PC-9 (cell line): ENCODE results near the gene CMBL. TPM values are rescaled to one million over a fixed set of nuclear protein-coding genes. Genes with fewer than 3 reads are reported as not detected.

Experiments used
- BruUV-seq: library from RNA; stranded (reverse); fragments of 400-500 nt; replicated peaks from 2 replicates; lab custom pipeline; 2021; lab: Mats Ljungman, UMichigan
- CTCF ChIA-PET: fragments of 300-600 bp; sonication (Branson Sonifier 250); formaldehyde crosslinking; loops from one replicate; lab custom pipeline; 2022; ENCODE audit warnings: antibody characterized with exemption; lab: Charles Lee
- POLR2A ChIA-PET: fragments of 300-600 bp; sonication (Branson Sonifier 250); formaldehyde crosslinking; loops from one replicate; lab custom pipeline; 2022; ENCODE audit warnings: antibody characterized with exemption; ENCODE audit not compliant: unreplicated experiment; lab: Charles Lee
- DNase-seq, 2 experiments: peaks; one replicate each; pipeline versions ENCODE4 v3.0.0 to v3.0.0-alpha.2; 2015 to 2022; ENCODE audit warnings: mixed read lengths in 1 of 2
- H2AFZ ChIP-seq: fragments of 200-600 bp; sonication (generic); 2 replicates; pipeline ENCODE4 v1.8.1; 2017; ENCODE audit warnings: antibody characterized with exemption
- H3F3A ChIP-seq: fragments of 200-600 bp; sonication (generic); 2 replicates; pipeline ENCODE4 v1.8.1; 2017; ENCODE audit warnings: antibody characterized with exemption, mild to moderate bottlenecking, low read depth; ENCODE audit not compliant: insufficient read depth
- H3K27ac ChIP-seq: fragments of 200-600 bp; sonication (generic); 2 replicates; pipeline ENCODE4 v1.6.1; 2016; ENCODE audit warnings: mixed run types
- H3K27me3 ChIP-seq: fragments of 200-600 bp; sonication (generic); 2 replicates; pipeline ENCODE4 v1.6.1; 2016; ENCODE audit warnings: low read depth, mixed run types; ENCODE audit not compliant: insufficient read depth
- H3K36me3 ChIP-seq: fragments of 200-600 bp; sonication (generic); 2 replicates; pipeline ENCODE4 v1.6.1; 2016; ENCODE audit warnings: low read depth, mixed run types
- H3K4me1 ChIP-seq: fragments of 200-600 bp; sonication (generic); replicated peaks from 2 replicates; pipeline ENCODE4 v1.6.1; 2016; ENCODE audit warnings: mixed run types; ENCODE audit not compliant: insufficient read depth
- H3K4me2 ChIP-seq: fragments of 200-600 bp; sonication (generic); 2 replicates; pipeline ENCODE4 v1.6.1; 2017; ENCODE audit warnings: mixed run types
- H3K4me3 ChIP-seq: fragments of 200-600 bp; sonication (generic); 2 replicates; pipeline ENCODE4 v1.6.1; 2016; ENCODE audit warnings: mixed run types
- H3K79me2 ChIP-seq: fragments of 200-600 bp; sonication (generic); 2 replicates; pipeline ENCODE4 v1.6.1; 2017; ENCODE audit warnings: low read depth, mixed run types
- H3K9me2 ChIP-seq: fragments of 200-600 bp; sonication (generic); 2 replicates; pipeline ENCODE4 v1.8.1; 2017; ENCODE audit warnings: mild to moderate bottlenecking; ENCODE audit not compliant: insufficient read depth
- H3K9me3 ChIP-seq: fragments of 200-600 bp; sonication (generic); 2 replicates; pipeline ENCODE4 v1.8.1; 2016; ENCODE audit warnings: low read depth; ENCODE audit not compliant: insufficient read depth
- H4K20me1 ChIP-seq: fragments of 200-600 bp; sonication (generic); 2 replicates; pipeline ENCODE4 v1.8.1; 2017; ENCODE audit not compliant: insufficient read depth
- EZH2 ChIP-seq: fragments of 200-600 bp; sonication (generic); IDR thresholded peaks from 2 replicates; pipeline ENCODE4 v1.8.0; 2017; ENCODE audit warnings: antibody characterized with exemption, low read depth
- intact Hi-C: fragments of 100-400 bp; cut with micrococcal nuclease; formaldehyde crosslinking; loops from one replicate; pipeline ENCODE4 v1.10.0; 2022; ENCODE audit not compliant: unreplicated experiment
- total RNA-seq: library from RNA; stranded (reverse); gene quantifications from 2 replicates; pipeline ENCODE4 v1.2.3, GENCODE V29; 2021
- TF ChIP-seq, protein P1 (sequence below): fragments of 200-600 bp; sonication (generic); conservative IDR thresholded peaks from 2 replicates; pipeline ENCODE4 v1.6.1; 2017; ENCODE audit warnings: mixed run types, antibody characterized with exemption, mild to moderate bottlenecking, moderate library complexity

CMBL gene
- total RNA-seq, 1 experiment from 2014 or later = 286 TPM

- no TSS peak for BruUV-seq
- H3K36me3 ChIP-seq = peaks cover 35% of the 10 kb centered on the region
- H3K9me2 ChIP-seq = no peaks in the 10 kb centered on the region
- DNase-seq = peak in 1 of 2 experiments; percentile 32
- H3K4me1 ChIP-seq = peaks cover 33% of the 10 kb centered on the region
- no peak overlapping the region for H2AFZ ChIP-seq
- no peak overlapping the region for H3K4me3 ChIP-seq
- H3F3A ChIP-seq = peaks cover 73% of the 10 kb centered on the region
- H3K4me2 ChIP-seq = peak overlapping the region; percentile 47
- peaks cover 15% of the 10 kb centered on the region; the same call in 1 of the 2 replicates for H4K20me1 ChIP-seq
- H3K27ac ChIP-seq = peak overlapping the region; percentile 90
- intact Hi-C loops = loop anchor here (5.0 kb wide), 1 partner anchor 156 kb away; no protein-coding TSS in a partner anchor
- CTCF ChIA-PET = interaction anchor here (1.3 kb wide), 1 partner anchor 99 kb away, joined by 4 read pairs; no protein-coding TSS in a partner anchor
- POLR2A ChIA-PET = interaction anchor here (0.5 kb wide), 1 partner anchor 367 kb away, joined by 3 read pairs; no protein-coding TSS in a partner anchor
- no peaks in the 10 kb centered on the region for H3K9me3 ChIP-seq
- TF ChIP-seq, protein P1, sequence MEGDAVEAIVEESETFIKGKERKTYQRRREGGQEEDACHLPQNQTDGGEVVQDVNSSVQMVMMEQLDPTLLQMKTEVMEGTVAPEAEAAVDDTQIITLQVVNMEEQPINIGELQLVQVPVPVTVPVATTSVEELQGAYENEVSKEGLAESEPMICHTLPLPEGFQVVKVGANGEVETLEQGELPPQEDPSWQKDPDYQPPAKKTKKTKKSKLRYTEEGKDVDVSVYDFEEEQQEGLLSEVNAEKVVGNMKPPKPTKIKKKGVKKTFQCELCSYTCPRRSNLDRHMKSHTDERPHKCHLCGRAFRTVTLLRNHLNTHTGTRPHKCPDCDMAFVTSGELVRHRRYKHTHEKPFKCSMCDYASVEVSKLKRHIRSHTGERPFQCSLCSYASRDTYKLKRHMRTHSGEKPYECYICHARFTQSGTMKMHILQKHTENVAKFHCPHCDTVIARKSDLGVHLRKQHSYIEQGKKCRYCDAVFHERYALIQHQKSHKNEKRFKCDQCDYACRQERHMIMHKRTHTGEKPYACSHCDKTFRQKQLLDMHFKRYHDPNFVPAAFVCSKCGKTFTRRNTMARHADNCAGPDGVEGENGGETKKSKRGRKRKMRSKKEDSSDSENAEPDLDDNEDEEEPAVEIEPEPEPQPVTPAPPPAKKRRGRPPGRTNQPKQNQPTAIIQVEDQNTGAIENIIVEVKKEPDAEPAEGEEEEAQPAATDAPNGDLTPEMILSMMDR = no peak
- TF ChIP-seq EZH2 = no peak
- no peaks in the 10 kb centered on the region for H3K79me2 ChIP-seq
- H3K27me3 ChIP-seq = no peaks in the 10 kb centered on the region
These were observed 41.6 kb downstream of the CMBL start for GRCh38 chr5:10266137-10266536.

- TF ChIP-seq, protein P1 = no peak
- no peak for TF ChIP-seq EZH2
These were observed 42.2 kb downstream of the CMBL start for GRCh38 chr5:10265245-10266109.

DNA sequence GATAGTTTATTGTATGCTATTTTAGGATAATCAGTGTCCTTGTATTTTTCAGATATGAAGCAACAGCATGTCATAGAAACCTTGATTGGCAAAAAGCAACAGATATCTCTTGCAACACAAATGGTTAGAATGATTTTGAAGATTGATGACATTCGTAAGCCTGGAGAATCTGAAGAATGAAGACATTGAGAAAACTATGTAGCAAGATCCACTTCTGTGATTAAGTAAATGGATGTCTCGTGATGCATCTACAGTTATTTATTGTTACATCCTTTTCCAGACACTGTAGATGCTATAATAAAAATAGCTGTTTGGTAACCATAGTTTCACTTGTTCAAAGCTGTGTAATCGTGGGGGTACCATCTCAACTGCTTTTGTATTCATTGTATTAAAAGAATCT, 43.1 kb downstream of the CMBL start:
- H3K4me2 ChIP-seq = no peak overlapping the region
- H3F3A ChIP-seq = peaks cover 87% of the 10 kb centered on the region
- no peak for TF ChIP-seq EZH2
- TF ChIP-seq, protein P1 = no peak
- CTCF ChIA-PET = no interaction called here
- peaks cover 33% of the 10 kb centered on the region for H3K4me1 ChIP-seq
- intact Hi-C loops = loop anchor here (5.0 kb wide), 1 partner anchor 158 kb away; no protein-coding TSS in a partner anchor
- H3K27ac ChIP-seq = peak overlapping the region; percentile 16; the same call in 1 of the 2 replicates
- no TSS peak for BruUV-seq
- H3K4me3 ChIP-seq = no peak overlapping the region
- H3K9me2 ChIP-seq = no peaks in the 10 kb centered on the region
- H3K36me3 ChIP-seq = peaks cover 51% of the 10 kb centered on the region
- DNase-seq = no peak
- no peaks in the 10 kb centered on the region for H3K27me3 ChIP-seq
- H4K20me1 ChIP-seq = peaks cover 30% of the 10 kb centered on the region
- POLR2A ChIA-PET = no interaction called here
- no peaks in the 10 kb centered on the region for H3K9me3 ChIP-seq
- no peak overlapping the region for H2AFZ ChIP-seq
- no peaks in the 10 kb centered on the region for H3K79me2 ChIP-seq

More at GRCh38 chr5:10265245-10266109, 42.2 kb downstream of the CMBL start:
- CTCF ChIA-PET = no interaction called here
- Histone ChIP-seq H3K9me2 (no peaks in the 10 kb centered on the region), H3F3A (peaks cover 80% of the 10 kb centered on the region), H3K4me2 (peak overlapping the region; percentile 47; the same call in 1 of the 2 replicates), H3K9me3 (no peaks in the 10 kb centered on the region), H3K36me3 (peaks cover 42% of the 10 kb centered on the region), H3K79me2 (no peaks in the 10 kb centered on the region), H2AFZ (no peak overlapping the region), H3K4me3 (no peak overlapping the region), H3K27ac (peak overlapping the region; percentile 90), H4K20me1 (peaks cover 22% of the 10 kb centered on the region), H3K4me1 (peaks cover 33% of the 10 kb centered on the region), H3K27me3 (no peaks in the 10 kb centered on the region)
- POLR2A ChIA-PET = interaction anchor here (0.5 to 0.7 kb wide), 2 partner anchors 157 to 366 kb away, joined by 3 to 11 read pairs; no protein-coding TSS in a partner anchor
- peak in 1 of 2 experiments; percentile 32 for DNase-seq
- intact Hi-C loops = loop anchor here (5.0 kb wide), 1 partner anchor 157 kb away; no protein-coding TSS in a partner anchor
- BruUV-seq = no TSS peak
